ENCODE data around the gene KSR2. TPM values are rescaled to one million over a fixed set of nuclear protein-coding genes. Genes with fewer than 3 reads are reported as not detected.

KSR2 gene
- total RNA-seq, 1 experiment from 2014 or later, result 1.3 TPM

- Histone ChIP-seq H2BK120ac (ENCODE audit: low read depth, low read length, poor library complexity, severe bottlenecking) (no peak overlapping the region), H2BK15ac (ENCODE audit: low read depth, low read length) (no peak overlapping the region), H3K4me1 (ENCODE audit: insufficient read depth, low read length) (no peaks in the 10 kb centered on the region), H3K4me2 (ENCODE audit: insufficient read depth, insufficient read length, low read length) (no peak overlapping the region), H2BK5ac (ENCODE audit: insufficient read length, low read length) (no peak overlapping the region), H2BK12ac (ENCODE audit: insufficient read length, low read depth, low read length) (no peak overlapping the region), H3T11ph (ENCODE audit: low read length) (no peak overlapping the region), H3K18ac (ENCODE audit: insufficient read length, low read depth, low read length) (no peak overlapping the region), H4K20me1 (ENCODE audit: control insufficient read depth, insufficient read depth, insufficient read length) (no peaks in the 10 kb centered on the region), H4K8ac (replicated peaks; ENCODE audit: insufficient read length, low read depth, low read length) (no peak overlapping the region), H3K27ac (ENCODE audit: insufficient read length, low read depth, low read length) (no peak overlapping the region), H3K9me3 (ENCODE audit: control insufficient read depth, low read depth, low read length) (no peaks in the 10 kb centered on the region), H4K5ac (ENCODE audit: insufficient read length, low read depth, low read length) (no peak overlapping the region), H3K27me3 (ENCODE audit: insufficient read depth, low read length) (no peaks in the 10 kb centered on the region), H2AFZ (ENCODE audit: low read length) (no peak overlapping the region), H3K9ac (ENCODE audit: extremely low read depth, insufficient read length, low read length) (no peak overlapping the region), H3K23ac (ENCODE audit: insufficient read length, low read depth, low read length) (no peak overlapping the region), H3K79me2 (ENCODE audit: insufficient read depth, low read length) (no peaks in the 10 kb centered on the region), H3K14ac (ENCODE audit: insufficient read depth, low read length) (no peak overlapping the region), H3K23me2 (ENCODE audit: insufficient read length, low read depth, low read length, poor library complexity, severe bottlenecking) (no peaks in the 10 kb centered on the region), H3K56ac (ENCODE audit: insufficient read length, low read depth, low read length) (no peak overlapping the region), H2AK5ac (ENCODE audit: insufficient read length, low read length) (no peak overlapping the region), H4K91ac (ENCODE audit: insufficient read length, low read depth, low read length) (no peak overlapping the region), H3K4ac (ENCODE audit: low read depth, low read length) (no peak overlapping the region), H3K79me1 (ENCODE audit: insufficient read depth, low read depth, low read length, poor library complexity, severe bottlenecking) (no peaks in the 10 kb centered on the region), H2BK20ac (ENCODE audit: low read depth, low read length, poor library complexity, severe bottlenecking) (no peak overlapping the region)
- no CpG with 5 or more reads among the region's 4 CpGs for WGBS (ENCODE audit: extremely low coverage, insufficient read length, low lambda C conversion rate)
- no peak overlapping the region for H3K27ac Mint-ChIP-seq
- peak; percentile 46; the same call in 2 of the 3 replicates for TF ChIP-seq CTCF (conservative IDR thresholded peaks at IDR 0.05)
- no peaks in the 10 kb centered on the region for H3K9me3 Mint-ChIP-seq
- peak overlapping the region in 1 of 2 experiments; percentile 15; a peak in 1 of 5 replicates for H3K4me3 Mint-ChIP-seq
- no peaks in the 10 kb centered on the region; the same call in 1 of the 2 replicates for H3K27me3 Mint-ChIP-seq (ENCODE audit: low read depth)
- H3K36me3 Mint-ChIP-seq (ENCODE audit: insufficient read depth in 1 of 3, low read depth in 3 of 3), result no peaks in the 10 kb centered on the region
- H3K4me1 Mint-ChIP-seq, result peaks cover 9% of the 10 kb centered on the region in 2 experiments; a peak in 3 of 4 replicates
- no peak for DNase-seq
These were observed 254.6 kb downstream of the KSR2 start for GRCh38 chr12:117714203-117714602.

Data from H9 (cell line).